NCI-H2171 (cell line): ENCODE results near the gene TBC1D10A.

ENCODE experiments used
- DNase-seq: peaks from one replicate; lab custom pipeline; 2025; lab: John Stamatoyannopoulos, UW

TBC1D10A gene

GRCh38 chr22:30245985-30246813 lies 80.5 kb downstream of the TBC1D10A start, which contains the start of gene LIF:
LIF (minus strand) TSS chr22:30246759; CDS start chr22:30246695, 64 bp downstream.
- peak; percentile 76 for DNase-seq

GRCh38 chr22:30245181-30245984 lies 81.4 kb downstream of the TBC1D10A start:
- DNase-seq = peak; percentile 27

DNA sequence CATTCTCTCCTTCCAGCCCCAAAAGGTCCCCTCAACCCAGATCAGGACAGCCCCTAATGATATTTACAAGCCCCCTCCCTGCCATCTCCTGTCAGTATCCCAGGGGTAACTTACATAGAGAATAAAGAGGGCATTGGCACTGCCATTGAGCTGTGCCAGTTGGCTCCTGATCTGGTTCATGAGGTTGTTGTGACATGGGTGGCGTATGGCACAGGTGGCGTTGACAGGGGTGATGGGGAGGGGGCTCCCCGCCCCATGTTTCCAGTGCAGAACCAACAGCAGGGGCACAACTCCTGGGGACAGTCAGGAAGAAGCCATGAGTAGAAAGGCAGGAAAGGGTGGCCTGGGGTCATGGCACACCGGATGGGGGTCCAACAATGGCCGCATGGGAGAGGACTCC lies 82.1 kb downstream of the TBC1D10A start:
- DNase-seq = no peak

DNA sequence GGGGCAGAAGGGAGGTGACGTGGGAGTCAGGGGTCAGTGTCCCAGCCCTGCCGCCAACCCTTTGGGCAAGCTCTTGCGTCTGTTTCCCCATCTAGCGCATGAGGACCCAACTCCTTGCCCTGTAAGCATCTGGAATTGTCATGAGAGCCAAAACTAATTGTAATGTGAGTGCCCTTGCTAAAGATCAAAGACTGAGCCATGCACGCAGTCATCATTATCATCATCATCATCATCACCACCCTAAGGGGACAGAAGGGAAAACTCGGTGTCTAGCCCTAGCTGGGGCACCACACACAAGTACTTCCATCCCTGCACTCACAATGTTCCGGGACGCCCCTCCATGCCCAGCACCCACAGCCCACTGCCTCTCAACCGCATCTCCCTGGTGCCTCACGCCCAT lies 82.7 kb downstream of the TBC1D10A start:
- no peak for DNase-seq

GRCh38 chr22:30243661-30244060 lies 83.1 kb downstream of the TBC1D10A start:
- DNase-seq = no peak
